PFSK-1 (cell line): ENCODE measurements around the gene RNPEP.

Experiments used
- FOXP2 ChIP-seq: optimal IDR thresholded peaks from 2 replicates; pipeline ENCODE3; 2011; ENCODE audit warnings: borderline replicate concordance, control low read depth, inconsistent platforms; ENCODE audit not compliant: insufficient read depth; ENCODE audit errors: extremely low read length, extremely low read depth
- POLR2AphosphoS5 ChIP-seq: IDR thresholded peaks from 2 replicates; pipeline ENCODE4 v1.6.1; 2012; ENCODE audit warnings: low read depth, mild to moderate bottlenecking, control low read depth, low read length, moderate library complexity
- REST ChIP-seq, 2 experiments: IDR thresholded peaks; 2 replicates each; pipeline versions ENCODE4 v1.6.1 to v1.8.0; 2011 to 2012; ENCODE audit warnings: low read depth in 2 of 2, low read length in 2 of 2, control low read depth in 1 of 2, inconsistent platforms in 1 of 2, mild to moderate bottlenecking in 1 of 2, moderate library complexity in 1 of 2; ENCODE audit not compliant: insufficient read depth in 1 of 2
- SIN3A ChIP-seq: IDR thresholded peaks from 2 replicates; pipeline ENCODE4 v1.6.1; 2012; ENCODE audit warnings: mild to moderate bottlenecking, low read length, moderate library complexity, borderline replicate concordance; ENCODE audit not compliant: insufficient read depth
- TAF1 ChIP-seq: IDR thresholded peaks from 2 replicates; pipeline ENCODE4 v1.6.1; 2012; ENCODE audit warnings: low read length, control low read depth, borderline replicate concordance; ENCODE audit not compliant: insufficient read depth

RNPEP gene

GRCh38 chr1:202017749-202018467 lies 35.5 kb downstream of the RNPEP start:
- TF ChIP-seq FOXP2 (peak; percentile 32), TAF1 (no peak), REST (IDR thresholded peaks at IDR 0.05; ENCODE audit: insufficient read depth in 1 of 2, low read depth in 2 of 2, low read length in 2 of 2) (no peak)

- TF ChIP-seq TAF1 (no peak), FOXP2 (no peak), REST (IDR thresholded peaks at IDR 0.05; ENCODE audit: insufficient read depth in 1 of 2, low read depth in 2 of 2, low read length in 2 of 2) (no peak), POLR2AphosphoS5 (no peak), SIN3A (no peak)
These were observed 36.2 kb downstream of the RNPEP start for GRCh38 chr1:202018468-202019234.

- TF ChIP-seq FOXP2, result no peak
- TF ChIP-seq TAF1, result no peak
- no peak for TF ChIP-seq SIN3A
- no peak for TF ChIP-seq REST (IDR thresholded peaks at IDR 0.05; ENCODE audit: insufficient read depth in 1 of 2, low read depth in 2 of 2, low read length in 2 of 2)
- no peak for TF ChIP-seq POLR2AphosphoS5
These were observed 40.6 kb downstream of the RNPEP start for GRCh38 chr1:202023001-202023433.

GRCh38 chr1:202029171-202029665 lies 46.8 kb downstream of the RNPEP start:
- TF ChIP-seq FOXP2, result no peak
- TF ChIP-seq POLR2AphosphoS5, result no peak
- no peak for TF ChIP-seq SIN3A
- TF ChIP-seq TAF1, result no peak
- TF ChIP-seq REST (IDR thresholded peaks at IDR 0.05; ENCODE audit: insufficient read depth in 1 of 2, low read depth in 2 of 2, low read length in 2 of 2), result no peak
